Endothelial cell (in vitro differentiated cells): ENCODE data around the gene ATP8A2. TPM values are rescaled to one million over a fixed set of nuclear protein-coding genes. Genes with fewer than 3 reads are reported as not detected.

Experiments used
- DNase-seq: peaks from one replicate; pipeline ENCODE4 v3.0.0; 2021; ENCODE audit warnings: low spot score
- H3K27ac Mint-ChIP-seq: one replicate; pipeline ENCODE4 v1.8.0; 2021; ENCODE audit warnings: mixed read lengths, inconsistent platforms; ENCODE audit not compliant: unreplicated experiment
- H3K27me3 Mint-ChIP-seq: one replicate; pipeline ENCODE4 v1.8.0; 2021; ENCODE audit warnings: mild to moderate bottlenecking, moderate library complexity, mixed read lengths, inconsistent platforms; ENCODE audit not compliant: unreplicated experiment
- H3K36me3 Mint-ChIP-seq: one replicate; pipeline ENCODE4 v1.8.0; 2021; ENCODE audit warnings: mild to moderate bottlenecking, low read depth, mixed read lengths, inconsistent platforms; ENCODE audit not compliant: unreplicated experiment
- H3K4me1 Mint-ChIP-seq: one replicate; pipeline ENCODE4 v1.8.0; 2021; ENCODE audit warnings: mild to moderate bottlenecking, mixed read lengths, inconsistent platforms; ENCODE audit not compliant: unreplicated experiment
- H3K4me3 Mint-ChIP-seq: one replicate; pipeline ENCODE4 v1.8.0; 2021; ENCODE audit warnings: mild to moderate bottlenecking, mixed read lengths, inconsistent platforms; ENCODE audit not compliant: unreplicated experiment
- H3K9me3 Mint-ChIP-seq: one replicate; pipeline ENCODE4 v1.8.0; 2021; ENCODE audit warnings: mixed read lengths, inconsistent platforms; ENCODE audit not compliant: unreplicated experiment
- CTCF ChIP-seq: fragments of 200-600 bp; sonication (generic); IDR thresholded peaks from one replicate; pipeline ENCODE4 v1.5.0; 2021; ENCODE audit warnings: antibody characterized with exemption; ENCODE audit not compliant: unreplicated experiment
- total RNA-seq: library from RNA; stranded (reverse); fragmentation: NEBNext Ultra II Directional; extraction: Animal tissue kit (Norgen Biotek cat#: 25700); gene quantifications from one replicate; pipeline ENCODE4 v1.2.1, GENCODE V29; 2021; ENCODE audit not compliant: unreplicated experiment

ATP8A2 gene
- total RNA-seq, 1 donor from 2014 or later: 2.1 TPM

GRCh38 chr13:25881971-25882451 is 510.2 kb downstream of the ATP8A2 start:
- H3K36me3 Mint-ChIP-seq: no peaks in the 10 kb centered on the region
- H3K4me3 Mint-ChIP-seq: no peak overlapping the region
- no peak overlapping the region for H3K27ac Mint-ChIP-seq
- peaks cover 2% of the 10 kb centered on the region for H3K27me3 Mint-ChIP-seq
- no peak for DNase-seq
- H3K4me1 Mint-ChIP-seq: peaks cover 48% of the 10 kb centered on the region
- no peak for TF ChIP-seq CTCF
- H3K9me3 Mint-ChIP-seq: no peaks in the 10 kb centered on the region

- no peak overlapping the region for H3K27ac Mint-ChIP-seq
- H3K9me3 Mint-ChIP-seq: no peaks in the 10 kb centered on the region
- H3K36me3 Mint-ChIP-seq: no peaks in the 10 kb centered on the region
- no peak overlapping the region for H3K4me3 Mint-ChIP-seq
- H3K4me1 Mint-ChIP-seq: peaks cover 43% of the 10 kb centered on the region
- DNase-seq: no peak
- no peak for TF ChIP-seq CTCF
- H3K27me3 Mint-ChIP-seq: peaks cover 2% of the 10 kb centered on the region
Observed at GRCh38 chr13:25882466-25883357, 510.9 kb downstream of the ATP8A2 start.

GRCh38 chr13:25885418-25885817 is 513.6 kb downstream of the ATP8A2 start:
- no peak overlapping the region for H3K27ac Mint-ChIP-seq
- no peak for DNase-seq
- H3K9me3 Mint-ChIP-seq: no peaks in the 10 kb centered on the region
- no peak overlapping the region for H3K4me3 Mint-ChIP-seq
- no peaks in the 10 kb centered on the region for H3K36me3 Mint-ChIP-seq
- H3K27me3 Mint-ChIP-seq: peaks cover 2% of the 10 kb centered on the region
- no peak for TF ChIP-seq CTCF
- peaks cover 34% of the 10 kb centered on the region for H3K4me1 Mint-ChIP-seq

GRCh38 chr13:25886438-25887214 is 514.9 kb downstream of the ATP8A2 start:
- TF ChIP-seq CTCF: no peak
- Mint-ChIP-seq H3K36me3 (no peaks in the 10 kb centered on the region), H3K27ac (no peak overlapping the region), H3K4me3 (no peak overlapping the region), H3K9me3 (no peaks in the 10 kb centered on the region), H3K27me3 (peaks cover 2% of the 10 kb centered on the region), H3K4me1 (peaks cover 29% of the 10 kb centered on the region)
- DNase-seq: no peak
